DND-41 (cell line): ENCODE results near the gene RABGAP1L.

Experiments used
- CTCF ChIP-seq: IDR thresholded peaks from 2 replicates; pipeline ENCODE4 v1.5.1; 2012; ENCODE audit warnings: borderline replicate concordance, low read length, moderate library complexity, mild to moderate bottlenecking; ENCODE audit not compliant: poor library complexity, severe bottlenecking; ENCODE audit errors: extremely low read depth
- EZH2 ChIP-seq: IDR thresholded peaks from 3 replicates; pipeline ENCODE4 v1.6.1; 2012; ENCODE audit warnings: borderline replicate concordance, low read depth, mild to moderate bottlenecking, moderate library complexity, low read length, inconsistent platforms; ENCODE audit not compliant: severe bottlenecking

GRCh38 chr1:174764191-174764590 lies 604.9 kb downstream of the RABGAP1L start:
- TF ChIP-seq CTCF: no peak
- TF ChIP-seq EZH2: no peak
